GM19467 (cell line): ENCODE results near the gene NMD3.
"Not testable (repeated sequence)": the region's sequence is repeated elsewhere in the genome, so short reads cannot be mapped to it uniquely, and the experiment has no call there.

Source experiments
- ATAC-seq: cut with Tn5 transposase; IDR thresholded peaks from one replicate; pipeline ENCODE4 v1.9.1; 2021; ENCODE audit warnings: mild to moderate bottlenecking, moderate library complexity; ENCODE audit not compliant: unreplicated experiment

Gene NMD3

GRCh38 chr3:161220850-161221753 lies at the start of gene NMD3:
Gene NMD3, plus strand, starts transcription at chr3:161221311. Its CDS starts 703 bp downstream, at chr3:161222014.
- ATAC-seq = peak; percentile 99

DNA sequence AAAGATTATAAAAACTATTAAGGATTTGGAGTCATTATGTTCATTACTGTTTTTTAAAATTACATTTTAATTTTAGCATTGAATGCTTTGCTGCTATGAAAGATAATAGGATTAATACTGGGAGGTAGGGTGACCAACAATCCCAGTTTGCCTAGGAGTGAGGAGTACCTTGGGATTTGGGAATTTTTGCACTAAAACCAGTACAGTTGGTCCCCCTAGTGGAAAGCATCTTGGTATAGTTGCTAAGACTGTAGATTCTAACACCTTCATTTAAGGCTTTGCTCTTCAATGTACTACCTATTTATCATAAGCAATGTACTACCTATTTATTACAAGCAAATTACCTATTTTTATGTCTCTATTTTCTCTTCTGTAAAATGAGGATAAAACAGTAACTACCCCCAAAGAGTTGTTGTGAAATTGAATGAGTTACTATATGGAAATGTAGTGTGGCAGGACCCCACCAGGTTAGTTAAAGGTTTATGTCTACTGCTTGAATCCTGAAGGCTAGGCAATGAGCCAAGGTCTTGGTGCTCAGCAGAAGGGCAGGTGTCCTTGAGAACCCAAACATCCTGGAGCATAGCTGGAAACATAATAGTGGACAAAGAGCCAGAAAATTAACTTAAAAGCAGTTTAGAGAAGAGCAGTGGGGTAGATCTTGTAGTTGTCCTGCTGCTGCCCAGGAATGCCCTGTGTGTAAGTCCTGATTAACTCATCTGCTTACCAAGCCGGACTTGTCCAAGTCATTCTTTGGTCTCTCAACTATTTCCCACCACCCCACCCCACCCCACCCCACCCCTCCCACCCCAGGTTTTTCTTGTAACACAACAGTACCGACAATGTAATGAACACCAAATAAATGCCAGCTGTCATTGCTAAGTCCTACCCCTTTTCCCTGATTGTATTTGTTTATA lies 49.2 kb upstream of the NMD3 start:
- no peak for ATAC-seq

DNA sequence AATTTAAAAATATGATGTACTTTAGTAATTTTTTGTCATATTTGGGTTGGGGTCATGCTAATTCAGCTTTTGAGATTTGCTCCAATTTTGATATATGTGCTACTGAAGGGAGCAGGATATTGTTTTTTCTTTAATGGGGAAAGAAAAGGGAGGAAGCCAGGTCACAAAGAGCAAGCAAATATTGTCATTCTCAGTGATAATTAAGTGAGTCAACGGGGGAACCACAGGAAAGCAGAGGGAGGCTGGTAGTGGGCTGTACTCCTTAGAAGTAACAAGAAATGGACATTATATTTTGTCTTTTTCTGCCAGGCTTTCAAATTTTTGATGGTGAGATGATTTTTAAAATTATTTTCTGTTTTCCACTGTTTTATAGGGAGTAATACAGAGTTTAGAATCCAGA lies 45.6 kb upstream of the NMD3 start:
- ATAC-seq = no peak

GRCh38 chr3:161177991-161178390 lies 43.1 kb upstream of the NMD3 start:
- ATAC-seq = no peak

GRCh38 chr3:161181371-161181770 lies 39.7 kb upstream of the NMD3 start:
- ATAC-seq = not testable (repeated sequence)

GRCh38 chr3:161187046-161187445 lies 34.1 kb upstream of the NMD3 start:
- ATAC-seq = no peak

DNA sequence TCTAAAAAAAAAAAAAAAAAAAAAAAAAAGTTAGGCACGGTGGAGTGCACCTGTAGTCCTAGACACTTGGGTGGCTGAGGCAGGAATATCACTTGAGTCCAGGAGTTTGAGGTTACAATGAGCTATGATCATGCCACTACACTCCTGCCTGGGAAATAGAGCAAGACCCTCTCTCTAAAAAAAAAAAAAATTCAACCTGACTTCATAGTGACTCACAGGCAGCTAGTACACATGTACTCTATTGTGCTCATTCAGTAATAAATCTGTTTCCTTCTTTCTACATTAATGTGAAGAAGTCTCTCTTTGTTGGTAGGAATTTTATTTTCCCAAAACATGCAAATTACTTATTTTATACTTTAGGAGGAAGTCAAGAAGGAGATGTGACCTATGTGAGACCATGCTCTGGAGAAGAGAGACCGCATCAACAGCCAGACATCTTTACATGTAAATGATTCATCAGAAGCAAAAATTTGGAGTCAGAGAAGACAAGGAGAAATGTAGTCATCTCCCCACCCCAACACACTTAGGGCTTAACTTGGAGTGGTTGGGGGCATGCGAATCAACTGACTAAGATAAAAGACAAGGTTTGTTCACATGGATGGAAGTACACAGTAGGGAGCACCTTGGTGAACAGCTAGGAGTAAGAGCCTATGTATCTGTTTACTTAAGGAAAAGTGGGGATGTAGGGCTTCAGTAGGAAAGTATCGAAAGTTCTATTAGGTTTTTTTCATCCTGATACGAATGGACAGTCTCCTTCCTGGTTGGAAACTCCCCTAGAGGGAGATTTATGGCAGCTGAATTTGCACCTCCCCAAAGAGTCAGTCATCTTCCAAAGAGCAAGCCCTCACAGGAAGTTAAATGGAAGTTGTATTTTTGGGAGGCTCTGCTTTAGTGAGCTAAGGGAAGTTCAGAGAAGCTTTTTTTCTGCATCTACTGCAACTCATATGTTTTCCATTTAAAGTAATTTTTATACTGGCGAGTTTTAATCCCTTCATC lies 23.0 kb upstream of the NMD3 start:
- ATAC-seq = no peak

GRCh38 chr3:161199926-161200325 lies 21.2 kb upstream of the NMD3 start:
- no peak for ATAC-seq

- ATAC-seq = no peak
Observed at GRCh38 chr3:161203485-161204098, 17.5 kb upstream of the NMD3 start.

DNA sequence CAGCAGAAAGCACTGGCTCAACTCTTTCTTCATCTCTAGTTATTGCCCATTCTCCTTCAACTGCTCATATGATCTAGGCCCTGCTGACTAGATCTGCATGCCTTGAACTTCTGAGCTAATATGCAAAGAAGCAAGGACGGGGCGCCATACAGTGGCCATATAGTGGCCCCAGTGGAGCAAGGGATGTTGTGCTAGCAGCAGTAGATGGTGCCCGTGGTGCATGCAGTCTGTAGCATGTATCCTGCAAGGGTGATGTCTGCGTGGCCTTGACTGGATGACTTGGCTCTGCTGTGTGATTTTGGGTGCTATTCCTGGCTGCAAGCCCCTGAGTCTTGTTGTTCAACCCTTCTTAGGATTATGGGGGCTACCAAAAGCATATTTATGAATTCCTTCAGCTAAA lies 12.2 kb upstream of the NMD3 start:
- no peak for ATAC-seq

- ATAC-seq = no peak
Observed at GRCh38 chr3:161212171-161212771, 8.8 kb upstream of the NMD3 start.

DNA sequence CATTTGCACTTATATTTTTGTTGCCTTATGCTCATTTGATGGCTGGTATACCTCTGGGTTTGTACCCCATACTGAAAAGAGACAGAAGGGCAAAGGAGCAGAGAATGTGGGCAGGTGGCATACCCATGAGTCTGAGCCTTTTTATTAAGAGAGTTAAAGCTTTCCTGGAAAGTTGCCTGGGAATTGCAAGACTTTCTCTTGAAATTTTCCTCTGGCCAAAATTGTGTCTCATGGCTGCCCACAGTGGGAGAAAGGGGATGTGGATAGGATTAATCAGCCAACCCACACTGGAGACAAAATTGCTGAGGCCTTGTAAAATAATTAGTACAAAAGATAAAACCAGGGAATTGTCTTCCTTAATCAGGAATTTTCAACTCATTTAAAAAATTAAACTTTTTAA lies 8.2 kb upstream of the NMD3 start:
- no peak for ATAC-seq

DNA sequence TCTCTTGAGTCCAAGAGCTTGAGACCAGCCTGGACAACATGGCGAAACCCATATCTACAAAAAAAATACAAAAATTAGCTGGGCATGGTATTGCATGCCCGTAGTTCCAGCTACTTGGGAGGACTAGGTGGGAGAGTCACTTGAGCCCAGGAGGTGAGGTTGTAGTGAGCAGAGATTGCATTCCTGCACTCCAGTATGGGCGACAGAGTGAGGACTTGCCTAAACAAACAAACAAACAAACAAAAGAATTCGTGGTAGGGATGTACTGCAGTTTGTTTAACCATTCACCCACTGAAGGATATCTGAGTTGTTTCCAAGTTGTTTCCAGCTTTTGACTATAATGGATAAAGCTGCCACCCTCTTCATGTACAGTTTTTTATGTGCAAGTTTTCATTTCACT lies 7.5 kb upstream of the NMD3 start:
- no peak for ATAC-seq

DNA sequence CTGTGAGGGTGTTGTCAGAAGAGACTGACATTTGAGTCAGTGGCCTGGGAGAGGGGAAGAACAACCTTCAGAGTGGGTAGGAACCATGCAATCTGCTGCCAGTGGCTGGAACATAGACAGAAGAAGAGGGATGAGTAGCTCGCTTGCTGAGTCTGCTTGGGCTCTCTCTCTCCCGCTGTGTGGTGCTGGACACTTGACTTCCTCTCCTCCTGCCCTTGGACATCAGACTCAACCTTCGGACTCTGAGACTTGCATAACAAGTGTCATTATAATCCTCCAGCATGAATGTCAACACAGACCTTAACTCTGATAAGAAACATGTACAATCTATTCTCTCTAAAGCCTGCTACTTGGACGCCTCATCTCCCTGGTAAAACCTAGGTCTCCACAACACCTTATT lies 5.9 kb upstream of the NMD3 start:
- no peak for ATAC-seq

DNA sequence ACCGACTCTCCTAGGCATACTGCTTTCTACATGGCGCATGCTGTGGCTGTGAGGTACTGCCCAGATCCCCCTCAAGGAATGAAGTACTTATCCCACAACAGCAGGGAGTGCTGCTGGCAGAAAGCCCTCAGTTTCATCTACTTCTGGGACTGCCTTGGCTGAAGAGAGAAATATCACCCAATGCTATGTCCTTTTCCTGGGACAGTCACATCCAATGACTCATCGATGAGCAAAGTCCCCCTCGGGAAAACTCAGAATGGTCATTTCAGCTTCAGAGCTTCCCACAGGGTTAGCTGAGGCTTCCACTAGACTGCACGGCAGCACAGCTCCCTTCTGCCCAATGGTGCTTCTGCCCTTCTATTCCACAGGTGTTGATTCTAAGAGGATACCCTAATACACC lies 3.6 kb upstream of the NMD3 start:
- no peak for ATAC-seq

DNA sequence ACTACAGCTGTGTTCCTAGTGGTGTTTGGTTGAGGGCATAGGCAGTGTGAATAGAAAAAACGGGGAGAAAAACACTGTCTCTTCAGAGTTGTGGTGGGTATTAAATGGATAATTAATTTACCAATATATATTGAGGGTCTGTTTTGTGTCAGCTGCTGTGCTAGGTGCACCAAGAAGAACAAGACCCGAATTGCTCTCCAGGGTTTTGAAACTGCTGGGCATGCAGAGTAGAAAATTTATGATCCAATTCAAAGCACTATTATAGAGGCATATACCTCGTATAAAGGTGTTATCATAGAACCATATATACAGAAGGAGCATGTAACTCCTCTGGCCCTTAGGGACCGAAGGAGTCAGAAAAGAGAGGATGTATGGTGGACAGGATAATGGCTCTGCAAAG lies 1.6 kb upstream of the NMD3 start:
- ATAC-seq = no peak

DNA sequence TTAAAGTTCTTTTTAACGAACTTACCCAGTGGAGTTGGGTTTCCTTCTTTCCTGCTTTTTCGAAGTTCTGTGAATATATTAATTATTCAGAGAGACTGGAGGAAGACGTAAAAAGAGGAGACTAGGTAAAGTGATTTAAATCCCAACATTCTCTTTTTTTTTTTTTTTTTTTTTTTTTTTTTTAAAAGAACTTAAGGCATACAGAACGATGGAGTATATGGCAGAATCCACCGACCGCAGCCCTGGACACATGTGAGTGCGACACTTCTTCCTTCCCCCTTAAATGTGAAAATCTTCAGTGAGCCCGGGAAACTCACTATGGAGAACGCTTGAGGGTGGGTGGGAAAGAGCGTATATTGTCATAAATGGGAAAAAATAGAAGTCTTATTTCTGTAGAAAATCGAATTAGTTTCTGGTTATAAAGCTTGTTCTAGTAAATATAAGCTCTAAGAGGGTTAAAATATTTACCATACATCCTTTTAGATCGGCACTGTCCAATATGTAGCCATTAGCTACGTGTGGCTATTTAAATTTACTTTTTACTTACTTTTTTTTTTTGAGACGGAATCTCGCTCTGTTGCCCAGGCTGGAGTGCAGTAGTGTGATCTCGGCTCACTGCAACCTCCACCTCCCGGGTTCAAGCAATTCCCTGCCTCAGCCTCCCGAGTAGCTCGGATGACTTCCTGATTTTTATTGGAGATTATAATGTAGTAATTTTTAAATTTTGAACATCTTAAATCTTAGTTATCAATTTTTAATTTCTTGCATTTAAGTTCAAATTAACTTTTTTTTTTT lies 892 bp downstream of the NMD3 start:
- no peak for ATAC-seq

- ATAC-seq = no peak
Observed at GRCh38 chr3:161222662-161223061, 1.6 kb downstream of the NMD3 start.

- no peak for ATAC-seq
Observed at GRCh38 chr3:161224786-161225185, 3.7 kb downstream of the NMD3 start.
